HEK293T (cell line): ENCODE data around the gene LMCD1.

Experiments
- CTCF ChIA-PET: fragments of 350-600 bp; formaldehyde crosslinking; extraction: SDS; loops from one replicate; lab custom pipeline; 2021; ENCODE audit warnings: antibody characterized with exemption, inconsistent platforms; lab: Yijun Ruan, JAX
- POLR2A ChIA-PET: fragments of 350-600 bp; formaldehyde crosslinking; extraction: SDS; loops from one replicate; lab custom pipeline; 2020; ENCODE audit warnings: antibody characterized with exemption, inconsistent platforms; lab: Yijun Ruan, JAX
- DNase-seq: peaks from one replicate; pipeline ENCODE4 v3.0.0; 2012; ENCODE audit warnings: mixed read lengths; ENCODE audit errors: extremely low spot score
- ARNT ChIP-seq: fragments of 450-650 bp; IDR thresholded peaks from 2 replicates; pipeline ENCODE4 v1.6.1; 2017; ENCODE audit warnings: mild to moderate bottlenecking
- BHLHE40 ChIP-seq: fragments of 450-650 bp; IDR thresholded peaks from 2 replicates; pipeline ENCODE4 v1.6.1; 2016; ENCODE audit warnings: mild to moderate bottlenecking, moderate library complexity, borderline replicate concordance
- CTBP1 ChIP-seq: fragments of 450-650 bp; IDR thresholded peaks from 2 replicates; pipeline ENCODE4 v1.6.1; 2016; ENCODE audit warnings: borderline replicate concordance
- ELF4 ChIP-seq: fragments of 450-650 bp; IDR thresholded peaks from 2 replicates; pipeline ENCODE4 v1.6.1; 2017; ENCODE audit warnings: antibody characterized with exemption
- FOXA1 ChIP-seq: fragments of 450-650 bp; IDR thresholded peaks from 2 replicates; pipeline ENCODE4 v1.6.1; 2016; ENCODE audit warnings: mild to moderate bottlenecking
- FOXK2 ChIP-seq: fragments of 450-650 bp; IDR thresholded peaks from 2 replicates; pipeline ENCODE4 v1.6.1; 2016; ENCODE audit warnings: mild to moderate bottlenecking
- FOXM1 ChIP-seq: fragments of 450-650 bp; IDR thresholded peaks from 2 replicates; pipeline ENCODE4 v1.6.1; 2017; ENCODE audit warnings: mild to moderate bottlenecking, borderline replicate concordance
- HDGF ChIP-seq: fragments of 450-650 bp; IDR thresholded peaks from 2 replicates; pipeline ENCODE4 v1.6.1; 2017; ENCODE audit warnings: antibody characterized with exemption, borderline replicate concordance
- L3MBTL2 ChIP-seq: fragments of 450-650 bp; conservative IDR thresholded peaks from 2 replicates; pipeline ENCODE4 v1.6.1; 2016; ENCODE audit warnings: mild to moderate bottlenecking
- LEF1 ChIP-seq: fragments of 450-650 bp; IDR thresholded peaks from 2 replicates; pipeline ENCODE4 v1.6.1; 2017; ENCODE audit warnings: mild to moderate bottlenecking, borderline replicate concordance
- NFRKB ChIP-seq: fragments of 450-650 bp; IDR thresholded peaks from 2 replicates; pipeline ENCODE4 v1.6.1; 2016; ENCODE audit warnings: mild to moderate bottlenecking, moderate library complexity
- SP1 ChIP-seq: fragments of 450-650 bp; IDR thresholded peaks from 2 replicates; pipeline ENCODE4 v1.6.1; 2017
- SUZ12 ChIP-seq: fragments of 450-650 bp; IDR thresholded peaks from 2 replicates; pipeline ENCODE4 v1.6.1; 2016; ENCODE audit warnings: mild to moderate bottlenecking
- TARDBP ChIP-seq: fragments of 450-650 bp; IDR thresholded peaks from 2 replicates; pipeline ENCODE4 v1.6.1; 2016
- ZNF384 ChIP-seq: fragments of 450-650 bp; IDR thresholded peaks from 2 replicates; pipeline ENCODE4 v1.6.1; 2016
- TF ChIP-seq, protein P1 (sequence below): fragments of 450-650 bp; IDR thresholded peaks from 2 replicates; pipeline ENCODE4 v1.6.1; 2016

LMCD1 gene

DNA sequence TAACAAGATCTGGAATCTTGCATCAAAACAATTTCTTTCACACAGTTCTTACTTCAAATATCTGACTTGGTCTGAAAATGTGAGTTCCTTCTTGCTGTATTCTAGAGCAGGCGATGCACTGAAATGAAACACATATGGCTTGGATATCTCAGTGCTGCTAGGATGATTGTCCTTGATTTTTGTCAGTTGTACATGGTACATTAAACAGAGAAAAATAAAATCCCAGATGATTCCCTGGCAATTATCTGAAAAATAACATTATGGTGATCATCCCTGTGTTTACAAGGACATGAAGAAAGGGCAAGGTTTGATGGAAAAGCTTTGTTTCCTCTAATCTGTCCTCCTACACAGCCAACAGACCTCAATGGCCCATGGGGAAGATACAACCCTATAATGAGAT is 10.6 kb downstream of the LMCD1 start:
- no peak for TF ChIP-seq FOXM1
- TF ChIP-seq L3MBTL2 = no peak
- TF ChIP-seq CTBP1 = no peak
- TF ChIP-seq, protein P1, sequence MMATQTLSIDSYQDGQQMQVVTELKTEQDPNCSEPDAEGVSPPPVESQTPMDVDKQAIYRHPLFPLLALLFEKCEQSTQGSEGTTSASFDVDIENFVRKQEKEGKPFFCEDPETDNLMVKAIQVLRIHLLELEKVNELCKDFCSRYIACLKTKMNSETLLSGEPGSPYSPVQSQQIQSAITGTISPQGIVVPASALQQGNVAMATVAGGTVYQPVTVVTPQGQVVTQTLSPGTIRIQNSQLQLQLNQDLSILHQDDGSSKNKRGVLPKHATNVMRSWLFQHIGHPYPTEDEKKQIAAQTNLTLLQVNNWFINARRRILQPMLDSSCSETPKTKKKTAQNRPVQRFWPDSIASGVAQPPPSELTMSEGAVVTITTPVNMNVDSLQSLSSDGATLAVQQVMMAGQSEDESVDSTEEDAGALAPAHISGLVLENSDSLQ = no peak
- no peak for TF ChIP-seq SP1
- TF ChIP-seq TARDBP = no peak
- no peak for TF ChIP-seq LEF1
- no peak for TF ChIP-seq NFRKB
- no peak for TF ChIP-seq ARNT
- no peak for TF ChIP-seq ELF4
- TF ChIP-seq FOXA1 = no peak
- no peak for TF ChIP-seq HDGF
- TF ChIP-seq SUZ12 = no peak
- TF ChIP-seq BHLHE40 = no peak
- TF ChIP-seq ZNF384 = no peak
- no peak for TF ChIP-seq FOXK2

DNA sequence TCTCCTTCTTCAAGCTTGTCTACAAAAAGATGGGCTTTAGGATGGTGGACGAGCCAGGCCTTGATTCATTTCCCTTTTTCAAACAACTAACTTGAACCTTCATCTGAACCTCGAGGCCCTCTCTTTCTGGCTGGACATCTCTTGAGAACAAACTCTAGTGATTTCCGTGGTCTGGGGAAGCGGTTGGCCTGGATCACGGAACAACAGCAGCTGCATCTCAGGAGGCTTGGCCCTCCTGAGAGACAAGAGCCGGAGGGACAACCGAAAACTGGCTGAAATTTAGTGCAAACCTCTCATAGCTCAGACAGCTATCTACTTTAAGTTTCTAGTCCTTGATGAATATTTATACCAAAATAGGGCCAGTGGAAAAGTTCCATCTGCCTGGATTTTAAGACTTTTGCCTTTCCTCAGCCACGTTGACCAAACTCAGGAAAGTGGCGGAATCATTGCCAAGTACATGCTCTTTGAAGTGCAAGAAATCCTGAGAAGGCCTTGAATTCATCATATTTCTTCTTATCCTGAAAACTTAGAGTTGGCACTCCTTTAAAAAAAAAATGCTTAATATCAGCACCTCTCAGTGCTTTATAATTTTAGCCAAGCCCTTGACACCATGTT is 14.5 kb downstream of the LMCD1 start:
- POLR2A ChIA-PET = no interaction called here

More for the DNA sequence above, 10.6 kb downstream of the LMCD1 start:
- CTCF ChIA-PET = no interaction called here
- no peak for DNase-seq
- POLR2A ChIA-PET = no interaction called here

DNA sequence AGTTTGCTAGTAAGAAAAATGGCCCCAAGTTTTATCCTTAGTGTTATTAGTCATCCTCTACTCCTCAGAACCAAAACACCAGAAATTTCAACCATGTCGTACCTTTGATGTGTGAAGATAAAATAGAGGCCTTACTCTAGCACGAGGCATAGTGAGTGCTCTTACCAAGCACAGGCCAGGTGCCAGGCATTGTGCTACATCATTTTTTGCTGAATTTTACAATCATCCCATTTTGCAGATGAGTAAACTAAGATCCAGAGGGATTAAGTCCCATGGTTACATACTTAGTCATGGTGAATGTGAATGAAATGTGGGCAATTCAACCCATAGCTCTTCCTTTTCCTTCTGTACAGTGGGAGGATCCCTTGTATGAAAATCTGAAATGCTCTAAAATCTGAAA is 15.2 kb downstream of the LMCD1 start:
- no peak for DNase-seq
- POLR2A ChIA-PET = no interaction called here
- no peak for TF ChIP-seq FOXK2
- no peak for TF ChIP-seq CTBP1
- TF ChIP-seq FOXM1 = no peak
- CTCF ChIA-PET = no interaction called here

More for the DNA sequence above, 14.5 kb downstream of the LMCD1 start:
- CTCF ChIA-PET = interaction anchor here (0.9 kb wide), 1 partner anchor 20 kb away, joined by 3 read pairs; no protein-coding TSS in a partner anchor
- TF ChIP-seq FOXK2 = no peak
- no peak for TF ChIP-seq FOXM1
- no peak for TF ChIP-seq NFRKB
- TF ChIP-seq BHLHE40 = no peak
- TF ChIP-seq SUZ12 = no peak
- no peak for TF ChIP-seq ARNT
- TF ChIP-seq LEF1 = no peak
- TF ChIP-seq, protein P1 = no peak
- no peak for TF ChIP-seq ZNF384
- no peak for TF ChIP-seq L3MBTL2
- TF ChIP-seq CTBP1 = no peak
- TF ChIP-seq ELF4 = no peak
- no peak for TF ChIP-seq FOXA1
- no peak for TF ChIP-seq TARDBP
- no peak for TF ChIP-seq HDGF
- no peak for TF ChIP-seq SP1
- DNase-seq = no peak

DNA sequence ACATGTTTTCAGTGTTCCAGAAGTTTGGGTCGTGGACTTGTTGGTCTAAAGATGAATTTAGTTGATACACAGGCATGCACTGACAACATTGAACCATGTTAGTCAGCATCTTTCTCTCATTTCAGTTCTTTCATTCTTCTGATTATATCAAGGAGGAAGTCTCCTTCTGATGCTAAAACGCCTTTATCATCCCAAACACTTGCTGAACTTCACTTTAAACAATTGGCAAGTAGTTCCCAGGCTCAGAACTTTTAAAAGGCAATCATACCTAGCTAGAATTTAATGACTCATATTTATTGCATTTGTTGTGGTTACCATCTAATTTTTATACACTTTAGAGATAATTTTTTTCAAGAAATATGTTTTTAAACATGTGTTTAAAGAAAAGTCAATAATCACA is 15.9 kb downstream of the LMCD1 start:
- TF ChIP-seq FOXK2 = no peak
- TF ChIP-seq BHLHE40 = no peak
- POLR2A ChIA-PET = no interaction called here
- DNase-seq = no peak
- CTCF ChIA-PET = no interaction called here

DNA sequence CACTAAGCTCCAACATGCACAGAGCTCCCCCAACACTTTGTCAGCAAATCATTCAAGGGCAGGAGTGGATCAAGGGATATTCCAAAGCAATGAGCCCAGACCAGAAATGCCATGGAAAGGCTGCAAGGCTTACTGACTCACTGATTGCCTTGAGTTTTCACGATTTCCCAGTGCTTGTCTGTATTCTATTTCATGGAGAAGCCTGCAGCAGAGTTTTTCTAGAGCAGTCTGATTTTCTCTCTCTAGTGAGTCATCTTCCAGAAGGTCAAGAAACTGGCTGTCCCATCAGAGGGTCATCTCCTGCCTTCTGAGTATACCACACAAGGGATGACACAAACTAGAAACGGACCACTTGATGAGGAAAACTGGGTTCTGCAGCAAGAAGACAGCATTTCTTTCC is 16.5 kb downstream of the LMCD1 start:
- DNase-seq = no peak
- ChIA-PET POLR2A (no interaction called here), CTCF (no interaction called here)
- TF ChIP-seq FOXA1 = no peak
- no peak for TF ChIP-seq CTBP1
- TF ChIP-seq ZNF384 = no peak
- TF ChIP-seq BHLHE40 = no peak
- TF ChIP-seq FOXM1 = no peak
- no peak for TF ChIP-seq ELF4
- no peak for TF ChIP-seq SUZ12
- no peak for TF ChIP-seq FOXK2
- no peak for TF ChIP-seq SP1
- TF ChIP-seq LEF1 = no peak
- no peak for TF ChIP-seq L3MBTL2

DNA sequence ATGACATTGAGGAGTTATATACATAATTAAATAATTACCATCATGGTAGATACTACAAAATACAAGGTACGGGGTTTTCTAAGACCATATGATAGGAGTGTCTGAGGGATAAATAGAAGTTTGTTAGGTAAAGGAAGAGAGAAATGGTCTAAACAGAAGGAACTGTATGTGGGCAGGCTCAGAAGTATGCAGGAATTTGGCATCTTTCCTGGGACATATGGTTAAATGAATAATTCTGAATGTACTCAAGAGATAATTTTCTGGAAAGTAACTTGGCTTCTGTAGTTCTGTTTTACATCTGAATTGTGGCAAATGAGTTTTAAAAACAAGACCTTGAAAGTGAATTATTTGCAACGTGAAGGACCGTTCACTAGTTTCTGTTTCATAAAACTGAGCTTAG is 17.5 kb downstream of the LMCD1 start:
- no peak for DNase-seq
- ChIA-PET CTCF (no interaction called here), POLR2A (no interaction called here)
- TF ChIP-seq, protein P1 = no peak
